Tibial nerve (tissue), 4 donors: Measurements from ENCODE around the gene CFAP57. TPM values are rescaled to one million over a fixed set of nuclear protein-coding genes. Genes with fewer than 3 reads are reported as not detected.

Source experiments
- DNase-seq, 2 donors: peaks; one replicate each; pipeline ENCODE4 v3.0.0-alpha.2; 2019; ENCODE audit warnings: low spot score in 2 of 2
- H3K27ac ChIP-seq, 4 donors: fragments of 200-600 bp; sonication (generic) in 3 of 4; one replicate each; pipeline ENCODE4 v1.5.1; 2017 to 2019; ENCODE audit warnings: mild to moderate bottlenecking in 1 of 4
- H3K27me3 ChIP-seq, 2 donors: fragments of 200-600 bp; sonication (generic) in 1 of 2; one replicate each; pipeline versions ENCODE4 v1.5.1 to v1.6.0; 2017 to 2019
- H3K36me3 ChIP-seq, 3 donors: fragments of 200-600 bp; sonication (generic); one replicate each; pipeline ENCODE4 v1.5.1; 2018 to 2019
- H3K4me1 ChIP-seq, 4 donors: fragments of 200-600 bp; sonication (generic) in 3 of 4; one replicate each; pipeline ENCODE4 v1.5.1; 2017 to 2019
- H3K4me3 ChIP-seq, 4 donors: fragments of 200-600 bp; sonication (generic) in 3 of 4; one replicate each; pipeline ENCODE4 v1.5.1; 2017 to 2019; ENCODE audit warnings: mild to moderate bottlenecking in 1 of 4, moderate library complexity in 1 of 4
- H3K9me3 ChIP-seq, 4 donors: fragments of 200-600 bp; sonication (generic) in 3 of 4; one replicate each; pipeline ENCODE4 v1.5.1; 2017 to 2019
- CTCF ChIP-seq, 5 experiments: fragments of 200-600 bp in 3 of 5; fragments of 450-650 bp in 2 of 5; sonication (generic) in 3 of 5; IDR thresholded peaks; one replicate each; pipeline ENCODE4 v1.5.1; 2016 to 2019; ENCODE audit warnings: antibody characterized with exemption in 5 of 5, mild to moderate bottlenecking in 3 of 5, moderate library complexity in 2 of 5
- EP300 ChIP-seq, 2 donors: sonication (generic); formaldehyde crosslinking; IDR thresholded peaks; one replicate each; pipeline ENCODE4 v1.6.1; 2017; ENCODE audit warnings: antibody characterized with exemption in 2 of 2, mild to moderate bottlenecking in 1 of 2
- POLR2A ChIP-seq, 2 donors: fragments of 450-650 bp; IDR thresholded peaks; one replicate each; pipeline ENCODE4 v1.6.1; 2017; ENCODE audit warnings: antibody characterized with exemption in 2 of 2, mild to moderate bottlenecking in 2 of 2, moderate library complexity in 2 of 2
- WGBS, 2 donors: methylation state at CpG; one replicate each; pipeline ENCODE4 v1.1.5; 2018; 5-methylcytosine and 5-hydroxymethylcytosine counted together
- total RNA-seq, 4 donors: library from RNA; depleted of rRNA; stranded (reverse); fragments of >200 nt; gene quantifications; one replicate each; pipeline ENCODE4 v1.1.0, GENCODE V29; 2016

CFAP57 gene
- total RNA-seq, 4 donors from 2014 or later: 0.21 to 0.30 (median 0.22) TPM; not detected in 1

GRCh38 chr1:43140583-43140982, 31.5 kb upstream of the CFAP57 start:
- WGBS, 2 donors: 94% methylated on average over 4 of the region's 4 CpGs
- Histone ChIP-seq H3K4me3 (no peak overlapping the region), H3K9me3 (peaks cover 0 to 7% (median 0%) of the 10 kb centered on the region in 4 donors), H3K27ac (no peak overlapping the region), H3K4me1 (no peaks in the 10 kb centered on the region), H3K36me3 (no peaks in the 10 kb centered on the region), H3K27me3 (peaks cover 0 to 11% of the 10 kb centered on the region in 2 donors)
- no peak for DNase-seq
- TF ChIP-seq POLR2A (IDR thresholded peaks at IDR 0.05) (no peak), CTCF (IDR thresholded peaks at IDR 0.05) (no peak), EP300 (IDR thresholded peaks at IDR 0.05) (no peak)

- Histone ChIP-seq H3K4me1 (peaks cover 0 to 14% (median 5%) of the 10 kb centered on the region in 4 donors), H3K4me3 (no peak overlapping the region), H3K27ac (no peak overlapping the region), H3K36me3 (no peaks in the 10 kb centered on the region), H3K27me3 (peaks cover 0 to 14% of the 10 kb centered on the region in 2 donors), H3K9me3 (peaks cover 0 to 7% (median 0%) of the 10 kb centered on the region in 4 donors)
- WGBS, 2 donors: 20 to 27% methylated on average over 7 of the region's 7 CpGs
- no peak for DNase-seq
- TF ChIP-seq CTCF (IDR thresholded peaks at IDR 0.05): no peak
- TF ChIP-seq POLR2A (IDR thresholded peaks at IDR 0.05): no peak
- no peak for TF ChIP-seq EP300 (IDR thresholded peaks at IDR 0.05)
These were observed 28.7 kb upstream of the CFAP57 start for GRCh38 chr1:43143441-43143888.

GRCh38 chr1:43144237-43144636, 27.9 kb upstream of the CFAP57 start:
- H3K4me1 ChIP-seq: peaks cover 0 to 14% (median 5%) of the 10 kb centered on the region in 4 donors
- H3K9me3 ChIP-seq: peaks cover 0 to 7% (median 0%) of the 10 kb centered on the region in 4 donors
- H3K27me3 ChIP-seq: peaks cover 0 to 21% of the 10 kb centered on the region in 2 donors
- TF ChIP-seq POLR2A (IDR thresholded peaks at IDR 0.05) (no peak), EP300 (IDR thresholded peaks at IDR 0.05) (no peak), CTCF (IDR thresholded peaks at IDR 0.05) (no peak)
- no peaks in the 10 kb centered on the region for H3K36me3 ChIP-seq
- DNase-seq: no peak
- no peak overlapping the region for H3K27ac ChIP-seq
- H3K4me3 ChIP-seq: no peak overlapping the region

GRCh38 chr1:43147625-43148327, 24.4 kb upstream of the CFAP57 start:
- 3 to 5% methylated on average over 47 of the region's 47 CpGs for WGBS, 2 donors
- Histone ChIP-seq H3K36me3 (no peaks in the 10 kb centered on the region), H3K4me3 (peak overlapping the region; percentile 19 to 51 (median 30)), H3K4me1 (peaks cover 0 to 14% (median 5%) of the 10 kb centered on the region in 4 donors), H3K27ac (no peak overlapping the region), H3K9me3 (no peaks in the 10 kb centered on the region), H3K27me3 (peaks cover 0 to 21% of the 10 kb centered on the region in 2 donors)
- TF ChIP-seq EP300 (IDR thresholded peaks at IDR 0.05): no peak
- no peak for TF ChIP-seq CTCF (IDR thresholded peaks at IDR 0.05)
- no peak for TF ChIP-seq POLR2A (IDR thresholded peaks at IDR 0.05)
- DNase-seq: peak in 1 of 2 donors; percentile 26

- peaks cover 0 to 15% of the 10 kb centered on the region in 2 donors for H3K27me3 ChIP-seq
These were observed 22.2 kb upstream of the CFAP57 start for GRCh38 chr1:43149889-43150288.

More at GRCh38 chr1:43149889-43150288, 22.2 kb upstream of the CFAP57 start:
- no peak overlapping the region for H3K4me3 ChIP-seq
- TF ChIP-seq POLR2A (IDR thresholded peaks at IDR 0.05): no peak
- TF ChIP-seq EP300 (IDR thresholded peaks at IDR 0.05): no peak
- no peak for TF ChIP-seq CTCF (IDR thresholded peaks at IDR 0.05)
- H3K4me1 ChIP-seq: peaks cover 0 to 14% (median 5%) of the 10 kb centered on the region in 4 donors
- H3K9me3 ChIP-seq: no peaks in the 10 kb centered on the region
- 56 to 65% methylated on average over 5 of the region's 5 CpGs for WGBS, 2 donors
- H3K27ac ChIP-seq: no peak overlapping the region
- no peak for DNase-seq
- no peaks in the 10 kb centered on the region for H3K36me3 ChIP-seq
